Mesendoderm (in vitro differentiated cells): Measurements from ENCODE around the gene POFUT1.

Experiments
- DNase-seq: peaks from one replicate; pipeline ENCODE4 v3.0.0; 2013
- H2AK5ac ChIP-seq: 2 replicates; pipeline ENCODE4 v1.6.1; 2013; ENCODE audit warnings: low read length, inconsistent platforms
- H2BK120ac ChIP-seq: 2 replicates; pipeline ENCODE4 v1.6.1; 2013; ENCODE audit warnings: low read depth, mild to moderate bottlenecking, low read length, moderate library complexity, mixed read lengths
- H2BK15ac ChIP-seq: replicated peaks from 2 replicates; pipeline ENCODE4 v1.6.1; 2013; ENCODE audit warnings: low read depth, mild to moderate bottlenecking, moderate library complexity
- H2BK5ac ChIP-seq: 2 replicates; pipeline ENCODE4 v1.6.1; 2013; ENCODE audit warnings: low read length, inconsistent platforms
- H3K18ac ChIP-seq: 2 replicates; pipeline ENCODE4 v1.6.1; 2013; ENCODE audit warnings: mild to moderate bottlenecking, low read length, mixed read lengths
- H3K23ac ChIP-seq: one replicate; pipeline ENCODE4 v1.6.1; 2013; ENCODE audit warnings: low read length
- H3K27ac ChIP-seq: 2 replicates; pipeline ENCODE4 v1.5.1; 2013; ENCODE audit warnings: low read depth, mild to moderate bottlenecking, inconsistent platforms, low read length, moderate library complexity
- H3K27me3 ChIP-seq: 2 replicates; pipeline ENCODE4 v1.6.1; 2013; ENCODE audit warnings: low read length, control low read depth, mild to moderate bottlenecking, inconsistent platforms; ENCODE audit not compliant: insufficient read depth, poor library complexity
- H3K36me3 ChIP-seq: 2 replicates; pipeline ENCODE4 v1.6.1; 2013; ENCODE audit warnings: low read length, inconsistent platforms; ENCODE audit not compliant: control insufficient read depth, insufficient read depth
- H3K4ac ChIP-seq: one replicate; pipeline ENCODE4 v1.6.1; 2013; ENCODE audit warnings: low read depth, mild to moderate bottlenecking, low read length, moderate library complexity
- H3K4me1 ChIP-seq: 2 replicates; pipeline ENCODE4 v1.6.1; 2013; ENCODE audit warnings: low read depth, low read length, inconsistent platforms; ENCODE audit not compliant: control insufficient read depth
- H3K4me2 ChIP-seq: 2 replicates; pipeline ENCODE4 v1.6.1; 2013; ENCODE audit warnings: low read length
- H3K4me3 ChIP-seq: 2 replicates; pipeline ENCODE4 v1.5.1; 2013; ENCODE audit warnings: mild to moderate bottlenecking, low read length
- H3K56ac ChIP-seq: one replicate; pipeline ENCODE4 v1.6.1; 2013; ENCODE audit warnings: low read length
- H3K79me1 ChIP-seq: 2 replicates; pipeline ENCODE4 v1.6.1; 2013; ENCODE audit warnings: low read length, inconsistent platforms
- H3K79me2 ChIP-seq: 2 replicates; pipeline ENCODE4 v1.6.1; 2013; ENCODE audit warnings: mild to moderate bottlenecking, low read length; ENCODE audit not compliant: control insufficient read depth, insufficient read depth
- H3K9ac ChIP-seq: 2 replicates; pipeline ENCODE4 v1.6.1; 2013; ENCODE audit warnings: low read length, inconsistent platforms
- H4K5ac ChIP-seq: one replicate; pipeline ENCODE4 v1.6.1; 2013; ENCODE audit warnings: low read length
- H4K8ac ChIP-seq: one replicate; pipeline ENCODE4 v1.6.1; 2013; ENCODE audit warnings: low read depth, mild to moderate bottlenecking, control low read depth, low read length, moderate library complexity
- WGBS: extraction: QIAGEN DNeasy Blood & Tissue Kit; methylation state at CpG from one replicate; pipeline ENCODE4 v1.1.7; 2013; ENCODE audit warnings: low lambda C conversion rate, missing lambda C conversion rate; ENCODE audit not compliant: insufficient coverage; ENCODE audit errors: extremely low coverage; 5-methylcytosine and 5-hydroxymethylcytosine counted together

Gene POFUT1

DNA sequence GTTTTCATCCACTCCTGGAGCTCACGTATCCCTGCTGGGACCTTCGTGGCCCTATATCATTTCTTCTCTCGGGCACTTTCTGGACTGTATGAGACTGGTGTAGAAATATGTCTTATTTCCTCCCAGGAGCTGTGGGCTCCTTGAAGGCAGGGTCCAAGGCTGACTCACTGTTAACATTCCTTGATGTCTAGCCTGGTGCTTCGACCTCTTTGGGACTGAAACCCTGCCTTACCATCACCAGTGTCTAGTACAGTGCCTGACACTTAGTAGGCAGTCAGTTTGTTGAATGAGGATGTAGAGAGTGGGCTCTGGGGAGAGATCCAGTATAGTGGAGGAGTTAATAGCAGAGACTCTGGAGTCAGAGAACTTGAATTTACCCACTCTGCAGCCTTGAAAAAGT is 23.6 kb downstream of the POFUT1 start:
- Histone ChIP-seq H3K9ac (no peak overlapping the region), H2AK5ac (no peak overlapping the region), H3K23ac (no peak overlapping the region), H3K4ac (no peak overlapping the region), H3K4me2 (no peak overlapping the region), H3K4me1 (no peaks in the 10 kb centered on the region), H3K79me1 (no peaks in the 10 kb centered on the region), H3K18ac (no peak overlapping the region), H3K27ac (no peak overlapping the region), H3K79me2 (no peaks in the 10 kb centered on the region), H2BK120ac (no peak overlapping the region), H4K8ac (no peak overlapping the region), H3K36me3 (peaks cover 9% of the 10 kb centered on the region), H2BK5ac (no peak overlapping the region), H3K56ac (no peak overlapping the region), H2BK15ac (no peak overlapping the region), H4K5ac (no peak overlapping the region), H3K27me3 (no peaks in the 10 kb centered on the region), H3K4me3 (no peak overlapping the region)
- no CpG with 5 or more reads among the region's 4 CpGs for WGBS
- DNase-seq, result no peak

DNA sequence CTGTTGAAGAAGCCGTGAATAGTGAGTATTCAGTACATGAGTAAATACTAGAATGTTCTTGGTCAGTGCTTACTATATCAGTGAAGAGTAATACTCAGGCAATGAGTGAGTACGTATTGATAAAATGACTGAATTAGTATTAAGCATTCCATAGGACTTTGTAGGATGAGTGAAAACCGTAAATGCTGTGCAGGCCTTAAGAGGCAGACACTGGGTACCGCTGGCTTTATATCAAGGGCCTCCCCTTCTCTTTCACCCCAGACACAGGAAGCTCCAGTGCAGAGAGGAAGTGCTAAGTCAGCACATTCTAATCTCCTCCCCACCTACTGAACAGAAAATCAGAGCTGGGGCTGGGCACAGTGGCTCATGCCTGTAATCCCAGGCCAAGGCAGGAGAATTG is 24.2 kb downstream of the POFUT1 start:
- no peak overlapping the region for H3K56ac ChIP-seq
- no peak overlapping the region for H3K9ac ChIP-seq
- no peak overlapping the region for H3K4me2 ChIP-seq
- no peak overlapping the region for H2BK120ac ChIP-seq
- no peak overlapping the region for H3K4ac ChIP-seq
- no peak overlapping the region for H2BK5ac ChIP-seq
- no peak overlapping the region for H4K8ac ChIP-seq
- H3K36me3 ChIP-seq, result peaks cover 9% of the 10 kb centered on the region
- H3K23ac ChIP-seq, result no peak overlapping the region
- no peak overlapping the region for H4K5ac ChIP-seq
- no peaks in the 10 kb centered on the region for H3K79me2 ChIP-seq
- H3K27me3 ChIP-seq, result no peaks in the 10 kb centered on the region
- H3K4me3 ChIP-seq, result no peak overlapping the region
- H3K18ac ChIP-seq, result no peak overlapping the region
- H2AK5ac ChIP-seq, result no peak overlapping the region
- no CpG with 5 or more reads among the region's 4 CpGs for WGBS
- no peak overlapping the region for H3K27ac ChIP-seq
- H2BK15ac ChIP-seq, result no peak overlapping the region
- H3K79me1 ChIP-seq, result no peaks in the 10 kb centered on the region
- H3K4me1 ChIP-seq, result no peaks in the 10 kb centered on the region
- no peak for DNase-seq

DNA sequence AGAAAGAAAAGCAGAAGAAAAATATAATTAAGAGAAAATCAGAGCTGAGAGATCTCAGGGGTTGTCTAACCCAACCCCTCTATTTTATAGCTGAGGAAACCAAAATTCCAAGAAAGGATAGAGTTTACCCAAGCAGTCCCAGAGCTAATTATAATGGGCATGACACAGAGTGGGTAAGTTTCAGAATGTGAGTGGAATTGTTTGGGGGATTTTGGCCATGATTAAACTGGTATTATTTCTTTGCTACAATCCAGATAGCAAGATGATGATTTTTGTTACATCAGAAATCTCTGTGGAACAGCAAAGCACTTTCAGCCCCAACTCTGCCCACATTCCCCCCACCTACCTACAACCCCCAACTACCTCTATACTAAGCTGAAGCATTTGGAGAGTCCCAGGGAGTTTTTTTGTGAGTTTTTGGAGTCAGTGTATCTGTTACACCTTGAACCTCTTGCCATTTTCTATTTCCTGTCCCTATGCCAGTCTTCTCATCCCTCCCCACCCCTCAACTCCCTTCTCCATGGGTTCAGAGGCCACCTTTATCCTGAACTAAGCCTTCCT is 24.7 kb downstream of the POFUT1 start:
- Histone ChIP-seq H3K9ac (no peak overlapping the region), H3K23ac (no peak overlapping the region), H2BK5ac (no peak overlapping the region), H4K5ac (no peak overlapping the region), H3K4me2 (no peak overlapping the region), H2BK15ac (no peak overlapping the region), H2AK5ac (no peak overlapping the region), H3K79me1 (no peaks in the 10 kb centered on the region), H2BK120ac (no peak overlapping the region), H3K4ac (no peak overlapping the region), H3K36me3 (peaks cover 9% of the 10 kb centered on the region), H4K8ac (no peak overlapping the region), H3K27ac (no peak overlapping the region), H3K18ac (no peak overlapping the region), H3K56ac (no peak overlapping the region), H3K27me3 (no peaks in the 10 kb centered on the region), H3K4me3 (no peak overlapping the region), H3K4me1 (no peaks in the 10 kb centered on the region), H3K79me2 (no peaks in the 10 kb centered on the region)
- DNase-seq, result no peak

DNA sequence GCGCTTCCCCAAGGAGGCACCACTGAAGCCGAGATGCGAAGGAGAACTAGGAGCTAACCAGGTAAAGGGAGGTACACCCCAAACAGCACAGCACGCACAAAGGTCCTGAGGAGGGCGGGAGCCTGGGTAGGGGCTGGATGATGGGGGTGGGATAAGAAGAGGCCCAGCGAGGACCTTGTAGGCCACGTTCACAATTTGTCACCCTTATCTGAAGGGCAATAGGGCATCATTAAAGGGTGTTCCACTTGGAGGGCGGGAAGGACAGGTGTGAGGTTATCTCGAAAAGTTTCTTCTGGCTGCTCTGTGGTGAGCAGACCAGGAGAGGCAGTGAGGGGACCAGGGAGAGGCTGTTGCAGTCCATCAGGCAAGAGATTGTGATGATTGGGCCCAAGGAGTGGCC is 25.6 kb downstream of the POFUT1 start:
- Histone ChIP-seq H3K56ac (no peak overlapping the region), H3K18ac (no peak overlapping the region), H3K27ac (no peak overlapping the region), H2BK120ac (no peak overlapping the region), H3K4me2 (no peak overlapping the region), H3K79me1 (no peaks in the 10 kb centered on the region), H3K23ac (no peak overlapping the region), H2AK5ac (no peak overlapping the region), H3K9ac (no peak overlapping the region), H3K4ac (no peak overlapping the region), H4K5ac (no peak overlapping the region), H2BK5ac (no peak overlapping the region), H3K36me3 (peaks cover 7% of the 10 kb centered on the region), H3K4me3 (no peak overlapping the region), H3K27me3 (no peaks in the 10 kb centered on the region), H3K4me1 (no peaks in the 10 kb centered on the region), H2BK15ac (no peak overlapping the region), H4K8ac (no peak overlapping the region), H3K79me2 (no peaks in the 10 kb centered on the region)
- WGBS, result no CpG with 5 or more reads among the region's 9 CpGs
- DNase-seq, result no peak

DNA sequence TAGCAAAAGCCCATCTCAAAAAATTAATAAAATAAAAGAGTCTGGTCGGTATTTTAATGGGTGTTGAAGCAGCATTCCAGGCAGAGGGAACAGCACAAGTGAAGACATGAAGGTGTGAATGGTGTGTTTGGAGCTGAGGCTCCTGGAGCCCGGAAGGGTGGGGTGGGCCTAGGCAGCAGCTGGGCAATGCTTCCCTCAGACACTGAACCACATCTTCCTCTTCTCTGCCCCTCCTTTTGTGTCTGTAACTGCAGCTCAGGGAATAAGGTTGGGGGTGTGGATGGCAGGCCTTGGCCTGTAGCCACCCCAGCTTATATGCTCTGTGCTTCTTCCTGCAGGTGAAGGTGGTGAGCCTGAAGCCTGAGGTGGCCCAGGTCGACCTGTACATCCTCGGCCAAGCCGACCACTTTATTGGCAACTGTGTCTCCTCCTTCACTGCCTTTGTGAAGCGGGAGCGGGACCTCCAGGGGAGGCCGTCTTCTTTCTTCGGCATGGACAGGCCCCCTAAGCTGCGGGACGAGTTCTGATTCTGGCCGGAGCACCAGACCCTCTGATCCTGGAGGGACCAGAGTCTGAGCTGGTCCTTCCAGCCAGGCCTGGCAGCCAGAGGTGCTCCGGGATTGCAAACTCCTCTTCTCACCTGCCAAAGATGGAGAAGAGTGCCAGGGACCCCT is 26.6 kb downstream of the POFUT1 start:
- Histone ChIP-seq H4K8ac (no peak overlapping the region), H2AK5ac (no peak overlapping the region), H3K36me3 (peaks cover 7% of the 10 kb centered on the region), H3K9ac (no peak overlapping the region), H3K79me2 (no peaks in the 10 kb centered on the region), H3K23ac (no peak overlapping the region), H2BK5ac (no peak overlapping the region), H3K27me3 (no peaks in the 10 kb centered on the region), H3K4ac (no peak overlapping the region), H2BK15ac (no peak overlapping the region), H2BK120ac (no peak overlapping the region), H3K27ac (no peak overlapping the region), H3K56ac (no peak overlapping the region), H3K79me1 (no peaks in the 10 kb centered on the region), H3K4me1 (peaks cover 1% of the 10 kb centered on the region), H3K4me2 (no peak overlapping the region), H3K18ac (no peak overlapping the region), H4K5ac (no peak overlapping the region), H3K4me3 (no peak overlapping the region)
- WGBS, result no CpG with 5 or more reads among the region's 13 CpGs
- no peak for DNase-seq
